Forelimb muscle (tissue), 1 donor: ENCODE measurements around the gene HELZ2. TPM values are rescaled to one million over a fixed set of nuclear protein-coding genes. Genes with fewer than 3 reads are reported as not detected.

Source experiments
- DNase-seq: peaks from one replicate; pipeline ENCODE4 v3.0.0-alpha.2; 2013; ENCODE audit warnings: low read depth
- polyA plus RNA-seq: library from polyadenylated mRNA; unstranded; fragments of 120-200 nt; gene quantifications from one replicate; pipeline ENCODE4 v1.2.1, GENCODE V29; 2013; ENCODE audit not compliant: insufficient read length

The HELZ2 gene
- polyA plus RNA-seq, 1 donor: 6.6 TPM

DNA sequence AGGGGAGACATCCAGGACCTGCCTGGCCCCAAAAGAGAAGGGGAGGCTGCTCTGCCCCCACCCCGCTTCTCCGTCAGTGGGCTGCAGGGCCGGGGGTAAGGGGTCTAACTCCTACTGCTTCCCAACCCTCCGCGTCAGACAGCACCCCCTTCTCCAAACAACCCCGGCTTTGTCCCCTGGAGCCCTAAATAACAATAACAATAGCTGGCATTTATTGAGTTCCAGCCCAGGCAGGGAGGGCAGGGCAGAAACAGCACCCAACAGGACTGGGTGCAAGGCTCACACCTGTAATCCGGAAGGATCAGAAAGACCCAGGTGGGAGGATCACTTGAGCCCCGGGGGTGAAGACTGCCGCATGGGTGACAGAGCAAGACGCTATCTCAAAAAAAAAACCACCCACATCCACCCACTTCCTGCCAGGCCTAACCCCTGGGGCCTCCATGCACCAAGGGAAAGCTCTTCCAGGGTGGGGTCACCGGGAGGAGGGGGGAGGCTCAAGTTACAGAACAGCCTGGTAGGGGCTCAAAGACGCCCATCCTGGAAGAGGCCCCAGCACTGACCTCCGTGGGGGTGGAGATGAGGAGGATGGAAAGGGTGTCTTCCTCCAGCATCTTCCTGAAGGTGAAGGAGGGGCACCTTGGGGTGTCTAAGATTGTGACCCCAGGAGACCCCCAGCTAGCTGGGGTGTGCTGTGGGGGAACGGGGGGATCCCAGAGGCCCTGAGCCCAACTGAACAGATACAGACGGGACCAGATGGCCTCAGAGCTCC is 21.4 kb downstream of the HELZ2 start:
- no peak for DNase-seq

DNA sequence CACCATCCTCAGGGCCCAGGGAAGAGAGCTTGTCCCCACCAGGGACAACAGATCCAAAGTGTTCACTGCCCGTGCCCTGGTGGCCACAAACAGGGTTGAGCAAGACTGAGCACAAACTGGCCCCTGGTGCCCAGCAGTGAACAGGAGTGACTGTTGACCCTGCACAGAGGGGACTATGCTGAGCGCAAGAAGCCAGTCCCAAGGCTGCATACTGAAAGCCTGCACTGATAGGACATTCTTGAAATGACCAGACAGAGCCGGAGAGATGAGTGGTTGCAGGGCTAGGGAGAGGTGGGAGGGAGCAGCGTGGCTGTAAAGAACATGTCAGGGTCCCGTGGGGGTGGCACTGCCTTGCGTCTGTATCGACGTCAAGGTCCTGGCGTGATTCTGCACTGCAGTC is 23.0 kb downstream of the HELZ2 start:
- no peak for DNase-seq

DNA sequence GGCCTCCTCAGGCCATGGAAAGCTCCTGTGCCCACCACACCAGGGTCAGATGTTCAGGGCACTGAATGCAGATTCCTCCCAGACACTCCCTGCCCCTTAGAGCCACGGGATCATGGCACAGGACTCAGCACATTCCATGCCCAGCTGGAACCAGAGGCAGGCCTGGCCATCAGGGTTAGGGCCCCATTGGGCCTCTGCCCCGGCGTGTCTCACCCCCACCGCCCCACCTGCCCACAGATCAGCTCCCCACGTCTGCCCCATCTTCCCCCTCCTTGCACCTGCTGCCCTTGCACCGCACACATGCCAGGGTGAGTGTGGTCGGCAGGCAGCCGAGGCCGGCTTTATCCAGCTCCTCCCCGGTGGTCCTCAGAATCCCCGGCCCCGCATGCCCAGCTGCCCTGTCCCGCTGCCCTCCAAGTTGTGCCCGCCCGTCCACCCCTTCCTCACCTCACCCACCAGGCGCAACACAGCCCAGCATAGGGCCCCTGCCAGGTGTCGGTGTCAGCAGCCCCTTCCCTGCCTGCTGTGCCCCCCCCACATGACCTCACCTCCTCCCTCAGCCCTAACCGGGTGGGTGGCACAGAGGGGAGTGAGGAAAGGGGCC is 24.3 kb downstream of the HELZ2 start:
- no peak for DNase-seq

DNA sequence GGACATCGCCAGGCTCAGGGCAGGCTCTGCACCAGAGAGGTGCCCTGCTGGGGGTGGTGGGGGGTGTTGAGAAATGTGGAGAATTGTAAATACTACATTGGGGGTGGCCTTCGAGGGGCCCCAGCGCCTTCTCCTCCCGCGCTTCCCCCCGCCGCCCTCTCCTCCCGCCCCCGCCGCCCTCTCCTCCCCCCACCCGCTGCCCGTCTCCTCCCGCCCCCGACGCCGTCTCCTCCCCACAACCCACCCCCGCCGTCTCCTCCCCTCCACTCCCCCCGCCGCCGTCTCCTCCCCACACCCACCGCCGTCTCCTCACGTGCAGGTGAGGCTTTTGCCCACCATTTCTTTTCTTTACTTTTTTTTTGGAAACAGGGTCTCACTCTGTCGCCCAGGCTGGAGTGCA is 25.0 kb downstream of the HELZ2 start:
- DNase-seq: no peak

DNA sequence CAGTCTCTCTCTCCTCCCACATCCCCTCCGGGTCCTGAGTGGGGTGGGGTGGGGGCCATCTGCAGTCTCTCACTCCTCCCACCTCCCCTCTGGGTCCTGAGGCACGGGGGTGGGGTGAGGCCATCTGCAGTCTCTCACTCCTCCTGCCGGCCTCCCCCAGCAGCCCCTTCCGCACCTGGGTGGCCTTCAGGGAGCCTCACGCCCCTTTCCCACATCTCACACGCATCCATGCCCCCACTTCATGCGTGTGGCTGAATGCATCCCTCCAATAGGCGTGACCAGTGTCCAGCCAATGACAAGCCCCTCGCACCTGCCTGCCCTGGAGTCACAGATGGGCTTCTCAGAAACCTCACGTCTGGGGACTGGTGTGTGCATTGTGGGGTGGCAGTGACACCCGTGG is 25.5 kb downstream of the HELZ2 start:
- DNase-seq: no peak

DNA sequence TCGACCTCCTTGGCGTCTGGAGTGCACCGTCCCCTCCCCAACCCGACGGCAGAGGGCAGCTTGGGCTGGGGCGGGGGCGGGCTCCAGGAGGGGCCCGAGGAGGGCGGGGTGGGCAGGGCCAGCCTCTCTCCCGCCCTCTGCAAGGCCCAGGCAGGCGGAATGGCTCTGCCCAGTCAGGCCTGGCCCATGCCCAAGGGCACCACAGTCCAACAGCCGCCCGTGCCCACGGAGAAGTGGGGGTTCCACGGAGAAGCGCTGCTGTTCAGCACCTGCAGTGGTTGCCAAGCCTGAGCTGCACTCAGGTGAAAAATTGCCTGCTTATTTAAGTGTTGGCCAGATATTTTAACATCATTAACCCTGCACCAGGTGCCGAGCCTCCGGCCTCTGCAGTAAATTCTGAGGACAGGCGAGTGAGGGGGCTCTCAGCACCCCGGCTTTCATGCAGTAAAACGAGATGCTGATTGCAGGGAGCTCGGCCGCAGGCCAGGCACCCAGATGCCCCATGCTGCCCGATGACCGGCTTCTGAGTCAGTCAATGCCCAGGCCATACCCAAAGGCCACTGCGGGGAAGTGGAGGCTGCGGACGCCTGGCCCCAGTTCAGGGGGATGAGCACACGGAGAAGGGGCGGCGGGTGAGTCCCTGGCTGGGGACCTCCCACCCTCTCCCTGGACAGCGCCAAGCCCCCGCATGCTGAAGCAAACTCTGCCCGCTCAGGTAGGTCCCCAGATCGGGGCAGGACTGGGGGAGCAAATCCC is 26.1 kb downstream of the HELZ2 start, which contains the start of gene SRMS:
Gene SRMS (minus strand): TSS at position 25 of the 756 bp plus-strand sequence. CDS start 286 bp downstream, outside the sequence.
- no peak for DNase-seq

DNA sequence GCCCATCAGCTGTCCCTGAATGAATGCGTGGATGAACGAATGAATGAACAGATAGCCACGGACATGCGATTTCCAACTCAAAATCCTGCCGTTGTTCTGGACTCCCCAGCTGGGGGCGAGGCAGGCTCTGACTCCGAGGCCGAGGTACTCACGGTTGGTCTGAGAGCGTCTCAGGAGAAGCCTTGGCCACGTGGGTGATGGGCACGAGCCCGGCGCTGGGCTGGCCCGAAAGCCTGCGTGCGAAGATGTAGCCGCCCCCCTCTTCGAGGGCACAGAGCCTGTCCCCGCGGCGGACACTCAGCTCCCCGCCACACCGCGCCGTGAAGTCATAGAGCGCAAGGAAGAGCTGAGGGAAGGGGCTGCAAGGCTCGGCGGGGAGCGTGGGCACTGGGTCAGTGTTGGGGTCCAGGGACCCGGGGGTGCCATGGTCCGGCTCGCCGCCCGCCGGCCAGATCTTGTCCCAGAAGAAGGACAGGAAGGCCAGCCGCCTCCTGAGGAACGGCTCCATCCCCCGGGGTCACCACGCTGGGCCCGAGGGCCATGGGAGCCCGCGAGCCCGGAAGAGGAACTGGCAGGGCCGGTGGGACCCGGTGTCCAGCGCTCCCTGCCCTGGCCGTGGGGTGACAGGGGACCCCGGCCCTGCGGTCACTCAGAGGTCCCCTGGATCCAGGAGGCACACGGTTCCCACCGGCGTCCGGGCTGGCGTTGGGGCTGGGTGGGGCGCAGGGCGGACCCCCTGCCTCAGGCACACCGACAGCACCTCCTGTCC is 26.9 kb downstream of the HELZ2 start:
- DNase-seq: no peak

DNA sequence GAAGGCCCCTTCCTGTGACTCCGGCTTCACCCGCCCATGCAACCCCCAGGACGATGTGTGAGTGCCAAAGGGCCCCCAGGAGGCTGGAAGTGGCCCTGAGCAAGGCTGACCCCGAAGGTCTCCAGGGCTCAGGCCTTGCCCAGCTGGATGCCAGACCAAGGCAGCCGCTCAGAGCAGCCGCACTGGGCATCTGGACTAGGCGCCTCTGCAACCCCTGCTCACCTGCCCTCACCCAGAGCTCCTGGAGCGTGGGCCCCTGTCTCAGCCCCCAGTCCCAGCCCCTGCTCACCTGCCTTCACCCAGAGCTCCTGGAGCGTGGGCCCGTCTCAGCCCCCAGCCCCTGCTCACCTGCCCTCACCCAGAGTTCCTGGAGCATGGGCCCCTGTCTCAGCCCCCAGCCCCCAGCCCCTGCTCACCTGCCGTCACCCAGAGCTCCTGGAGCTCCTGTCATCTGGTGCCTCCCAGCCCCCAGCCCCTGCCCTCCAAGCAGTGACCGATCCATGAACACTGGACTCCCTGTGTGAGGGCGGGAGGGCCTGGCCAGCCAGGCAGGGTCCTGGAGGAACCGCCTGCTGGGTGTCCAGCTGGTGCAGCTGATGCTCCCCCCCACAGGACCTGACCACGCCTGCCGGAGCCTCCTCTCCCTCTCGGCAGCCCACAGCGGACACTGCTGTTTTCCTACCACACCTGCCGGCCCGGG is 27.6 kb downstream of the HELZ2 start:
- DNase-seq: no peak

DNA sequence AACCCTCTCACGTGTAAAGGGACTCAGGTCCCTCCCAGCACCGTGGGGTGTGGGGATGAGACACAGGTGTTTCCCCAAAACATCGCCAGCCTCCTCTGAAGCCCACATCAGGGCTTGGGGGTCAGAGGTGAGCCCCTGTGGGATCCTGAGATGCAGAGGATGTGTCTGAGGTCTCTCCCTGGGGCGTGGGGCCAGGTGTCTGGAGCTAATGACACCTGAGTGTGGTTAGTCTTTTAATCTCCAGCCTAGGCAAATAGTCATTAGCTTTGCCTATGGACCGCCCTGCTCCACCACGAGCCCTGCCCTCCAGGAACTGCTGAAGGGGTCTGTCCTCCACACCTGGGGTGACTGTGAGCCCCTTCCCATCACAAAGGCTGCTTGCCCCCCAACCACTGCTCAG is 28.2 kb downstream of the HELZ2 start:
- DNase-seq: no peak

DNA sequence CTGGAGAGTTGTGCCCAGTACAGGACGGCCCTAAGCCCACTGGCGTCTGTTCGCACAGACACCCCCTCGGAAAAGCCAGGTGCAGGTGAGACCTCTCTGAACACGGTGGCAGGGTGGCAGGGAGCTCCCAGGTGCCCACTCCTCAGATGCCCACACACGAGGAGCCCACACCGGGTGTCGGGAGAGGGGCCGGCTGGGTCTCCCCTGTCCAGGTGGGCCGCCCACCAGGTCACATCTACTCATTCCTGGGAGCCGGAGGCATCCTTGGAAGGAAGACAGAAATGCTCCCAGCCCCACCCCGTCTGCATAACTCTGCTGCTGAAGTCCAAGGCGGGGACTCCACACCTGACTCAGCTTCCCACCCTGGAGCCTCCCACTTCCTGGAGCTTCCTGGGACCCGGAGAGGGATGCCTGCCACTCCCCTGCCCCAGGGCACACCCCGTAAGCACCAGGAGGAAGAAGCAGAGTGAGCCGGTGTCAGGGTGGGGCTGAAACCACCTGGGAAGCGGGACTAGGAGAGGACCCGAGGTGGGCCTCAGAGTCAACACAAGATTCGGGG is 29.0 kb downstream of the HELZ2 start:
- DNase-seq: no peak

DNA sequence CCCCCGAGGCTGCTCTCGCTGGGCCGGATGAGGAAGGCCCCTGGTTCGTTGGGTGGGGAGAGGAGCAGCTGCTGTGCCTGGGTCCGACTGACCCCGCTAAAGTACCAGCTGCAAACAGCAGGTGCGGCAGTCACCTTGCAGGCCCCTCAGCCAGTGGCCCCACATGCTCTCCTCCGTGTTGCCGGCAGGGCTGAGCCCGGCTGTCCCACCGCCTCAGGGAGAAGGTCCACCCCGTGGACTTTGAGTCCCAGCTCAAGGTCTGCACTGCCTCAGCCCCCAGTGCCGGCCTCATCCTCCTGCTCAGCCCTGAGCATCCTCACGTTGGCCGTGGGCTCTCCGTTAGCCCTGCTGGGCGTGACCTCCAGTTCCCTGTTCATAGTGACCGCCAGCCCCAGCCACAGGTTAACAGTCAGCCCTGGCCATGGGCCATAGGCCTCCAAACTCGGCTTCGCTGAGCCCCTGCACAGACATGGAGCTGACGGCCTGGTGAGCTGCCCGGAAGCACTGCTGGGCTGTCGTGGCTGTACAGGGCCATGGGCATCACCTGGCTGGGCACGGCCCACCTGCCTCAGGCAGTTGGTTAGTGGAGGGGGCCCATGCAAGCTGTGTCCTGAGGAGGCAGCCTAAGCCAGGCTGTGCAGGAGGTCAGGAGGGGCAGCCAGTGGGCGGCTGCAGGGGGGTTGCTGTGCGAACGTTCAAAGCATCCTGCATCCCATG is 29.6 kb downstream of the HELZ2 start:
- DNase-seq: no peak

DNA sequence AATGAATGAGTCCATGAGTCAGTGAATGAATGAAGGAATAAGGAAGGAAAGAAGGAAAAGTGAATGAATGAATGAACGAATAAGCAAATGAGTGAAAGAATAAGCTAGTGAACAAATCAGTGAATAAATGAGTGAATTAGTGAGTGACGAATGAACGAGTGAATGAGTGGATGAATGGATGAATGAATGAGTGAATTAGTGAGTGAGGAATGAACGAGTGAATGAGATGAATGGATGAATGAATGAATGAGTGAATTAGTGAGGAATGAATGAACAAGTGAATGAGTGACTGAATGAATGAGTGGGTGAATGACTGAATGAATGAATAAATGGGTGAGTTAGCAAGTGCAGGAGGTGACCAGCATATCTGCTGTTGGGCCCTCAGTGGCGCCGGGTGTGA is 30.3 kb downstream of the HELZ2 start:
- DNase-seq: no peak

DNA sequence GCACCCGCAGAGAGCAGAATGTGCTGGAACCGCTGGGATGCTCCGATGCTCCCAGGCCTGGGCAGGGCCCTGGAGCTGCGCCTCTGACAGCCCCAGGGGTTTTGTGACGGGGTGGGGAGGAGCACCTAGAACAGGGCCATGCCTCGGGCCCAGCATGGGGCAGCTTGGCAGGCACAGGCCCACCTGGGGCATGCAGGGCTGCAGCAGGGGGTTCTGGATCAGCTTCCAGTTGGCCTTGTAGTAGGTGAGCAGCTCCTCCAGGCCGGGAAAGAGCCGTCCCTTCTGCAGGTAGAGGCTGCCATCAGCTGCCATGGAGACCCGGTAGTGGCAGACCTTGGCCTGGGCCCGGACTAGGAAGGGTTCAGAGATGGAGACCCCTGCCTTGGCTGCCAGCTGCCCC is 30.9 kb downstream of the HELZ2 start:
- DNase-seq: no peak

DNA sequence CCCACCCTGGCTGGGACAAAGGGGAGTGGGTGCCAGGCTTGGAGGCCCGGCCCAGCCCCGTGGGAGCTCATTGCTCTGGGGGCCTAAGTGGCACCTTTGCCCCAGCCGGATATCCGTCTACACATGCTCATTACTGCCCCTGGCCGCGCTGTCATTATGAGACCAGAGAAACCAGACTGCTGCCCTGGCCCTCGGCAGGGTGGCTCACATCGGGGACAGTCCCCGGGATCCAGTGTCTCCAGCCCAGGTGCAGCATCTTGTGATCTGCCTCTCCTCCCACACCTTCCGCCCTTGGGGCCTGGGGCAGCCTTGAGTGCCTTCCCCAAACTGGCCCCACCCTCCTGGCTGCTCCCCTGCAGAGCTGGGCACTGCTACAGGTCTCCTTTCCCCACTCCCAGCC is 31.3 kb downstream of the HELZ2 start:
- no peak for DNase-seq

DNA sequence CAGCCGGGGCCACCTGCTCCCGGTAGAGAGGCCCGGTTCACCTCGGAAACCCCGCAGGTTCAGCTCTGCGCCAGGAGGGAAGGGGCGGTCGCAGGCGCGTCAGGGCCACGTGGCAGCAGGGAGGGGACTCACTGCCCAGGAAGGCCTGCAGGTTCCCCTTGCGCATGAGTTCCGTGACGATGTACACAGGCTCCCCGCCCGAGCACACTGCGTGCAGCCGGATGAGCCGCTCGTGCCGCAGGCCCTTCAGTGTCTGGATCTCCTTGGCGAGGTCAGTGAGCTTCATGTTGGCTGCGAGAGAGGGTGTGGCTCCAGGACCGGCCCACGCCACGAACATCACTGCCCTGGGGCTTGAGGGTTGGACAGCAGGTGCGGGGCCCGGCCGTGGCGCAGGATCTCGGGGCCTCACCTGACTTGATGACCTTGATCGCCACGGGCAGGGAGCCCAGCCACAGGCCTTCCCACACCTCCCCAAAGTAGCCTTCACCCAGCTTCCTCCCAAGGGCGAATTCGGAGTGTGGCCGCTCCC is 31.9 kb downstream of the HELZ2 start:
- DNase-seq: no peak

DNA sequence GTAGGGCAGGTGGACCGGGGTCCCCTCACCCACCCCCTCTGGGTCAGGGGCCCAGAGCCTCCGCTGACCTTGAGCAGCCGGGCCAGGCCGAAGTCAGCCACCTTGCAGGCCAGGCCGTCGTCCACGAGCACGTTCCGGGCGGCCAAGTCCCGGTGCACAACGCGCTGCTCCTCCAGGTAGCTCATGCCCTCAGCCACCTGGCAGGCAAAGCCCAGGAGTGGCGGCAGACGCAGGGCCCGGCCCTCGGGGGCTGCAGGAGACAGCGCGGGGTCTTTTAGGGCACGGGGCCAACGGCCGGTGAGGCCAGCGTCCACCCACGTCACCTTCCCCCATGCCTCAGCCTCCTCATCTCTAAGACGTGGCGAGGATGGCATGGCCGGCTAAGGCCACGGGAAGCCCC is 32.7 kb downstream of the HELZ2 start:
- no peak for DNase-seq

DNA sequence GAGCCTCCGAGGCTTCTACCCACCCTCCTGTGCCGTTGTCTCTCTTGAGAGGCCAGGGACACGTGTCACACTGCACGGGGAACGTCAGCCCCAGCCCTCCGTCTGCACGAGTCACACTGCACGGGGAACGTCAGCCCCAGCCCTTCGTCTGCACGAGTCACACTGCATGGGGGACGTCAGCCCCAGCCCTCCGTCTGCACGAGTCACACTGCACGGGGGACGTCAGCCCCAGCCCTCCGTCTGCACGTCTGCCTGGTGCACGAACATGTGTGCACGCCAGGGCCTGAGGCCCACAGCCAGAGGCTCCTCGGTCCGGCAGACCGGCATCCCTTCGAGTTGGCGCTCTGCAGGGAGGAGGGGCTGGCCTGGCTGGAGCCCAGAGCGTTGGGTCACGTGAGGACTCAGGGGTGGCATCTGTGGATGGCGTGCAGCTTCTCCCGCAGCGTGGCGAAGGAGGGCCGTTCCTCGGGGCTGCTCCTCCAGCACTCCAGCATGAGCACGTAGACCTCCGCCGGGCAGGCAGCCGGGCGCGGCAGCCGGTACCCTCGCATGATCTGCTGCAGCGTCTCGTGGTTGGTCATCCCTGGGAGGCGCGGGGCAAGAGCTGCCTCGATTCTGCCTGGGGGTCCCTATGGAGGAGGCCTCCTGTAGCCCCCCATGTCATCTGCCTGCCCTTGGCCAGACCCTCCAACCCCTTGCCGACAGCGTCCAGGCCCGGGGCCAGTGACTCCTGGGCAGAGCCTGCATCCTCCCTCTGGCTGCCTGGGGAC is 33.4 kb downstream of the HELZ2 start:
- no peak for DNase-seq

DNA sequence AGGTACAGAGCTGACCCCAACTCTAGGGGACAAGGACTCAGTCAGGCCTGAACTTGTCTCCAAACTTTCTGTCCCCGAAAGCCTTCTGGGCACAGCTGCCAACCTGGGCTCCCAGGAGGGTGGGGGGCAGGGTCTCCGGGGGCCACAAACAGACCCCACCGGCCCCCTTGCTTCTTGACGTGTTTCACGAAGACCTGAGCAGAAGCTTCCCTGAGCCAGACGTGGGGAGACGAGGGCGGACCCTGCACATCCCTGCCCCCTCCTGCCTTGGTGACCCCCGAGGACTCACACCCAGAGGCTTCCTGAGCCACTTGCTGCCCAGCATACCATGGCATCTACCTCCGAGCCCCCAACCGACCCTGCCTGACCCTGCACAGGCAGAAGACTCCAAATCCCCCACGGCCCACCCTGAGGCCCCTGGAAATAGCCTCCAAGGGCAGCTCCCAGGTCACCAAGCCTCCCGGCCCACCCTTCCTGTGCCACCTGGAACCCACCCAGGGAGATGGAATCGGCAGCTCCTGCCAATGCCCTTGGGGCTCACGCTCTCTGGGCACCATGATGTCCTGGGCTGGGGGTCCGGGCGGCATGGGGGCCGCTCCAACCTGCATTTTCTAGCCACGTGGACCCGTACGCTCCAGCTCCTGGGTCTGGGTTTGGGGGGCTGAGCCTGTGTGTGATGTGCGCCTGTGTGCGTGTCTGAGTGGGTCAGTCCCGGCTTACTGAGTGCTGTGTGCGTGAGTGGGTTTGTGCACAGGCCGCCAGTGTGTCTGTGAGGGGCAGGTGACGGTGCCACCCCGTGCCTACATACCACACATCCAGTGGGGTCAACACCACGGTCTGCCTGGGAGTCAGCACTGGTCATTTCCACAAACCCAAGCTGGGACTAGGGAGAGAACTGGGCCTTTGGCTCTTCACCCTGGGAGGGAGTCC is 34.3 kb downstream of the HELZ2 start:
- DNase-seq: no peak
